ENCODE measurements around the gene FANCC. TPM values are rescaled to one million over a fixed set of nuclear protein-coding genes. Genes with fewer than 3 reads are reported as not detected.
A peak's percentile ranks its signal among the peaks of the same experiment; 100 is the strongest.

Gene FANCC
- total and polyA plus RNA-seq, 2 of the 13 experiments (the other 11 are each of a cell fraction or from before 2014, with no cell fraction given) = 7.4 to 8.6 TPM

DNA sequence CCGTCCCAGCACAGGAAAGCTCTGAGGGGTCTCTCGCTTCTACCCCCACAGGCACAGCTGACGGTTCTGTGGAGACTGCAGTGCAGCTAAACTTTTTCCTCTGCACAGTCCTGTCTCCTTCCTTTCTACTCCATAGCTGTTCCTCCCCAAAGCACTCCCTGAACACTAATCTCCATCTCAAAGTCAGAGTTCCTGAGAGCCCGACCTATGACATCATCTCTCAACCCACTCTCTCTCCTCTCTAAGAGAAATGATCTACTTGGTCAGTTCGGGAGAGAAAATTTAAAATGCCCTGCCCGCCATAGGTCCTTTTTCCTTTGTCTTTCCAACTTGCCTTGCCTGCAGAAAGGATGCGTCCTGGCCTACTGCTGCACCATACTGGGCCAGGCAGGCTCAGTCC is 90.6 kb downstream of the FANCC start:
- BruUV-seq (replicated peaks) = no TSS peak
- Histone ChIP-seq H4K20me1 (ENCODE audit: insufficient read depth, low read length) (no peaks in the 10 kb centered on the region), H3K79me2 (ENCODE audit: insufficient read depth, low read length) (no peaks in the 10 kb centered on the region), H3K27ac (ENCODE audit: extremely low read length, insufficient read depth, low read length) (no peak overlapping the region), H3K27me3 (ENCODE audit: control insufficient read depth in 1 of 2, insufficient read depth in 2 of 2, low read length in 2 of 2) (no peaks in the 10 kb centered on the region), H3K4me2 (ENCODE audit: low read depth, low read length) (no peak overlapping the region), H3K4me3 (replicated peaks in 1 of 3; ENCODE audit: insufficient read depth in 1 of 3, low read depth in 2 of 3, low read length in 3 of 3) (no peak overlapping the region), H3K4me1 (ENCODE audit: insufficient read depth, low read length) (peaks cover 50% of the 10 kb centered on the region), H3K9me3 (ENCODE audit: low read length) (no peaks in the 10 kb centered on the region), H2AFZ (ENCODE audit: low read length) (no peak overlapping the region), H3K36me3 (replicated peaks in 1 of 2; ENCODE audit: control insufficient read depth in 1 of 2, insufficient read depth in 2 of 2, low read length in 2 of 2) (no peaks in the 10 kb centered on the region; a peak in 1 of 5 replicates), H3K9ac (ENCODE audit: insufficient read depth, low read depth, low read length) (no peak overlapping the region)
- DNase-seq (ENCODE audit: low spot score) (no peak), FAIRE-seq (no peak), ATAC-seq (peak; percentile 42; the same call in 1 of the 3 replicates)
- TF ChIP-seq THYN1 (CRISPR knock-in tag; IDR thresholded peaks at IDR 0.05; ENCODE audit: borderline replicate concordance, low read depth) = no peak
- TF ChIP-seq ARID2 (CRISPR knock-in tag; IDR thresholded peaks at IDR 0.05; ENCODE audit: borderline replicate concordance) = no peak
- no peak for TF ChIP-seq XRCC5 (optimal IDR thresholded peaks at IDR 0.05; ENCODE audit: low read length)
- TF ChIP-seq ZNF83 (CRISPR knock-in tag; IDR thresholded peaks at IDR 0.05; ENCODE audit: borderline replicate concordance) = no peak
- no peak for TF ChIP-seq ZNF431 (CRISPR knock-in tag; IDR thresholded peaks at IDR 0.05; ENCODE audit: borderline replicate concordance, low read depth)
- TF ChIP-seq ZNF329 (CRISPR knock-in tag; IDR thresholded peaks at IDR 0.05; ENCODE audit: low read depth) = no peak
- no peak for TF ChIP-seq ZNF33B (CRISPR knock-in tag; IDR thresholded peaks at IDR 0.05)
- no peak for TF ChIP-seq NR2F1 (CRISPR knock-in tag; IDR thresholded peaks at IDR 0.05)
- peak; percentile 76 for TF ChIP-seq ATF7 (IDR thresholded peaks at IDR 0.05)
- no peak for TF ChIP-seq ATF7 (CRISPR knock-in tag; IDR thresholded peaks at IDR 0.05)
- ChIA-PET CTCF (ENCODE audit: low intra/inter-chr PET ratio, low total read pairs) (no interaction called here), POLR2A (no interaction called here)
- in situ Hi-C loops (cut with HindIII; ENCODE audit: extremely low pct_ligation_motif_present, low pct_unique_long_range_greater_than_20kb) = no loop called here
- intact Hi-C loops (cut with micrococcal nuclease; ENCODE audit: unreplicated experiment) = no loop called here
- WGBS (ENCODE audit: low lambda C conversion rate) = 87% methylated on average over 5 of the region's 7 CpGs

DNA sequence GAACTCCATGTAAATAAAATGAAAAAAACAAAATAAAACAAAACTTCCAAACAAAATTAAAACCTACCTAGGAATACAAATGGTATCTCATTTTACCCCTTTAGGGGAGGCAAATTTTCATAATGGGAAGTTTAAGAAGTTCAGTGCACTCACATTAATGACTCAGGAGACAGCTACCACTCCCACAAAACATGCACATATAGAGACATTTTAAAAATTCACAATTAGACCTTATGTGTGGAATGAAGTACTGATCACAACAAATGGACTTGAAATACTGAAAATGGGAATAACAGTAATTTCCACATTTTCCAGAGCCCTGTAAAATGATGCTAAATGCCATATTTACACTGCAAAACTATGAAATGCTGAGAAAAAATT is 91.8 kb downstream of the FANCC start:
- no peak overlapping the region for H3K27ac ChIP-seq (ENCODE audit: extremely low read length, insufficient read depth, low read length)
- no peak overlapping the region for H3K4me3 ChIP-seq (replicated peaks in 1 of 3; ENCODE audit: insufficient read depth in 1 of 3, low read depth in 2 of 3, low read length in 3 of 3)
- intact Hi-C loops (cut with micrococcal nuclease; ENCODE audit: unreplicated experiment) = no loop called here
- peak overlapping the region; percentile 34; the same call in 1 of the 2 replicates for H3K4me2 ChIP-seq (ENCODE audit: low read depth, low read length)
- FAIRE-seq = no peak
- DNase-seq (ENCODE audit: low spot score) = no peak
- H3K9me3 ChIP-seq (ENCODE audit: low read length) = no peaks in the 10 kb centered on the region
- no peaks in the 10 kb centered on the region for H4K20me1 ChIP-seq (ENCODE audit: insufficient read depth, low read length)
- BruUV-seq (replicated peaks) = no TSS peak
- ATAC-seq = no peak
- no peaks in the 10 kb centered on the region; a peak in 1 of 5 replicates for H3K36me3 ChIP-seq (replicated peaks in 1 of 2; ENCODE audit: control insufficient read depth in 1 of 2, insufficient read depth in 2 of 2, low read length in 2 of 2)
- CTCF ChIA-PET (ENCODE audit: low intra/inter-chr PET ratio, low total read pairs) = no interaction called here
- H3K79me2 ChIP-seq (ENCODE audit: insufficient read depth, low read length) = no peaks in the 10 kb centered on the region
- peaks cover 50% of the 10 kb centered on the region for H3K4me1 ChIP-seq (ENCODE audit: insufficient read depth, low read length)
- H2AFZ ChIP-seq (ENCODE audit: low read length) = no peak overlapping the region
- POLR2A ChIA-PET = no interaction called here
- H3K9ac ChIP-seq (ENCODE audit: insufficient read depth, low read depth, low read length) = no peak overlapping the region
- in situ Hi-C loops (cut with HindIII; ENCODE audit: extremely low pct_ligation_motif_present, low pct_unique_long_range_greater_than_20kb) = no loop called here
- no peaks in the 10 kb centered on the region for H3K27me3 ChIP-seq (ENCODE audit: control insufficient read depth in 1 of 2, insufficient read depth in 2 of 2, low read length in 2 of 2)
- TF ChIP-seq POLR2G (IDR thresholded peaks at IDR 0.05; ENCODE audit: low read depth, low read length) (no peak), HNRNPL (IDR thresholded peaks at IDR 0.05; ENCODE audit: low read depth, low read length) (no peak), ZBTB7B (CRISPR knock-in tag; IDR thresholded peaks at IDR 0.05) (no peak), HOXA7 (CRISPR knock-in tag; IDR thresholded peaks at IDR 0.05) (no peak), SMC3 (IDR thresholded peaks at IDR 0.05; ENCODE audit: low read length) (no peak), SOX5 (CRISPR knock-in tag; IDR thresholded peaks at IDR 0.05; ENCODE audit: borderline replicate concordance) (no peak), MBNL3 (CRISPR knock-in tag; conservative IDR thresholded peaks at IDR 0.05) (no peak), MAZ (IDR thresholded peaks at IDR 0.05; ENCODE audit: borderline replicate concordance, low read depth, low read length) (no peak), MAZ (CRISPR knock-in tag; IDR thresholded peaks at IDR 0.05; ENCODE audit: low read depth) (no peak), SUZ12 (IDR thresholded peaks at IDR 0.05; ENCODE audit: low read depth, low read length) (no peak)
- TF ChIP-seq, protein P1, sequence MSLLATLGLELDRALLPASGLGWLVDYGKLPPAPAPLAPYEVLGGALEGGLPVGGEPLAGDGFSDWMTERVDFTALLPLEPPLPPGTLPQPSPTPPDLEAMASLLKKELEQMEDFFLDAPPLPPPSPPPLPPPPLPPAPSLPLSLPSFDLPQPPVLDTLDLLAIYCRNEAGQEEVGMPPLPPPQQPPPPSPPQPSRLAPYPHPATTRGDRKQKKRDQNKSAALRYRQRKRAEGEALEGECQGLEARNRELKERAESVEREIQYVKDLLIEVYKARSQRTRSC (CRISPR knock-in tag; IDR thresholded peaks at IDR 0.05; ENCODE audit: low read depth) = no peak
- TF ChIP-seq, protein P2, sequence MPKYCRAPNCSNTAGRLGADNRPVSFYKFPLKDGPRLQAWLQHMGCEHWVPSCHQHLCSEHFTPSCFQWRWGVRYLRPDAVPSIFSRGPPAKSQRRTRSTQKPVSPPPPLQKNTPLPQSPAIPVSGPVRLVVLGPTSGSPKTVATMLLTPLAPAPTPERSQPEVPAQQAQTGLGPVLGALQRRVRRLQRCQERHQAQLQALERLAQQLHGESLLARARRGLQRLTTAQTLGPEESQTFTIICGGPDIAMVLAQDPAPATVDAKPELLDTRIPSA (CRISPR knock-in tag; IDR thresholded peaks at IDR 0.05; ENCODE audit: borderline replicate concordance) = no peak
